GM18519 (cell line): Measurements from ENCODE around the gene RPS2.
"Not testable (repeated sequence)": the region's sequence is repeated elsewhere in the genome, so short reads cannot be mapped to it uniquely, and the experiment has no call there.

Source experiments
- ATAC-seq: cut with Tn5 transposase; IDR thresholded peaks from one replicate; pipeline ENCODE4 v1.9.1; 2021; ENCODE audit warnings: mild to moderate bottlenecking, moderate library complexity; ENCODE audit not compliant: unreplicated experiment, low FRiP score

The RPS2 gene

DNA sequence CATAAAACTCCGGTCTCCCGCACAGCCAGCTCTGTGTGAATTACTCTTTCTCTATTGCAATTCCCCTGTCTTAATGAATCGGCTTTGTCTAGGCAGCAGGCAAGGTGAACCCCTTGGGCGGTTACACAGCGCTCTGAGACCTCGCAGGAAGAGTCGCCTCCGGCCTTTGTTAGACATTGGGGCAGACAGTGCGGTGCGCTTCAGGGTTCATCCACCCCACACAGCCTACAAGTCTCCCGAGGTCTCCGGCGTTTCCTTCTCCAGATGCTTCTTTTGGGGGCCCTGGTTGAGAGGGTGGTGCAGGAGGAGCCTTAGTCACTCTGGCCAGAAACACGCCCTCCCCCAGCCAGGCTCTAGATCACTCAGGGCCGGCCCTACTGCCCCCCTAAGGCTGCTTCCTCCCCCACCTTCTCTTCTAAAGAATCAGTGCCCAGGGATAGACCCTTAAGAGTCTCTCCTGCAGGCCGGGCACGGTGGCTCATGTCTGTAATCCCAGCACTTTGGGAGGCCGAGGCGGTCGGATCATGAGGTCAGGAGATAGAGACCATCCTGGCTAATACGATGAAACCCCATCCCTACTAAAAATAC, 19.9 kb downstream of the RPS2 start:
- no peak for ATAC-seq

DNA sequence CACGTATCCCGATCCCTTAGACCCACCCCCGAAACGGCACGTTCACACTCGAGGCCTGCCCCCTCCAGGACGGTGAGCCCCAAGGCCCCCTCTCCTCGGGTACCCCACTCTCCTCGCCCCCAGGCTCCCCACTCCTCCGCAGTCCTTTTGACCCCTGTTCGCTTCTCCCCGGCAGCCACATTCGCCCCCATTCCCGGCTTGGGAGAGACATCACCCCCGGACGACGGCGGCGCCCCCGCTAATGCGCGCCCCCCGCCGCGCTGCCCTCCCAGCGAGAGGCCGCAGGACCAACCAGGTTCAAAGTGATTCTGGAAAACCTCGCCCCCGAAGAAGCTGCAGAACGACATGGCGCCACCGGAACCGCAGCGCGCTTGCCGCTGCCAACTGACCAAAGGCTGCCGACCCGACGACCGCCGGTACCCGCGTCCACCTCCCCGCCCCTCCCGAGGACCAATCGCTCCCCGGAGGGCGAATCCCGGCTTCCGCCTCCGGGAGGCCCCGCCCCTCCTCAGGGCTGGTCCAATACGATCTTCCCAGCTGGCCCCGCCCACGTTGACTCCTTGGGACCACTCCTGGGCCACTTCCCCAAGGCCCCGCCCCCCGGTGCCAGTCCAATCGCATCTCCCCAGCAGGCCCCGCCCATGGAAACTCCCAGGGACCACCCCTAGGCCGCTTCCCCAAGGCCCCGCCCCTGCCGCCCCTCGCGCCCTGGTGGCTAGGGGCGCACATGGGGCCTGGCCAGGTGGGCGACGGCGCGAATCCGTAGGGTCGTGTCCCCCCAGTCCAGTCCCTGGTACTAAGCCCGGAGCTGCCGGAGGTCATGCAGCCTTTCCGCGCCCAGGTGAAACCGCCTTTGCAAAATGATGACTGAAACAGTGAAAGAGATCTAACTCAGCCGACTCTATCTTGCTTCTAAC, 21.6 kb downstream of the RPS2 start, which contains the start of gene MSRB1:
Gene MSRB1, minus strand, starts transcription at position 390 of the 917 bp plus-strand sequence. Its CDS starts 43 bp downstream, at position 347.
- peak; percentile 85 for ATAC-seq

DNA sequence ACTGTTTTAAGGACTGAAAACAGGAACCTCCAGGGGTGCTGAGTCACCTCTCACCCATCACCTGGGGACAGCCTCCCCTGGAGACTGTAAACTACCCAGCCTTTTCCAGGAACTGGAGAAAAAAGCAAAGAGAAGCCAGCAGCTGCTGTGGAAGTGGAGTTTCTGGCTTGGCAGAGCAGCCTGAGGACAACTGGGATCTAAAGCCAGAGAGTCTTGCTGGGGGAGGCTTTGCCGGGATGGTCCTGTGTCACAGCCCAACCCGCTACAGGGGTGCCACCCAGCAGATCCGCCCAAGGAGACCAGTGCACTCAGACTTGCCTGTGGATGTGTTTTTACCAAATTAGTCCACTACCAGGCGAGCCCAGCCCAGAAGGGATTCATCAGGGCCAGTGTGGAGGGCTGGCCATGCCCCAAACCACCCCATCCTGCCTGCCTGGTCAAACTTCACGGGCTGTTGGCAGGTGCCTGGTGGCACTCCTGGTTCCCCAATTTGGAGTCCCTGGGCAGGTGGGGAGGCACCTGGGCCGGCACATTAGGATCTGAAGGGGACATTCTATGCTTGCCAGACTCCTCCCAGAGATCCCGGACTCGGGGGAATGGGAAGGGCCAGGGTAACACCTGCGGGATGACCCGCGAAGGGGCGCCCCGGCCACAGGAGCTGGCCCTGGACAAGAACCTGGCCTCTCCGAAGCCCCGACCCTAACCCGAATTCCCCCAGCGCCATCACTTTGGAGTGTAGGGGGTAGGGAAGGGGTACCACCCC, 22.4 kb downstream of the RPS2 start:
- ATAC-seq: no peak

DNA sequence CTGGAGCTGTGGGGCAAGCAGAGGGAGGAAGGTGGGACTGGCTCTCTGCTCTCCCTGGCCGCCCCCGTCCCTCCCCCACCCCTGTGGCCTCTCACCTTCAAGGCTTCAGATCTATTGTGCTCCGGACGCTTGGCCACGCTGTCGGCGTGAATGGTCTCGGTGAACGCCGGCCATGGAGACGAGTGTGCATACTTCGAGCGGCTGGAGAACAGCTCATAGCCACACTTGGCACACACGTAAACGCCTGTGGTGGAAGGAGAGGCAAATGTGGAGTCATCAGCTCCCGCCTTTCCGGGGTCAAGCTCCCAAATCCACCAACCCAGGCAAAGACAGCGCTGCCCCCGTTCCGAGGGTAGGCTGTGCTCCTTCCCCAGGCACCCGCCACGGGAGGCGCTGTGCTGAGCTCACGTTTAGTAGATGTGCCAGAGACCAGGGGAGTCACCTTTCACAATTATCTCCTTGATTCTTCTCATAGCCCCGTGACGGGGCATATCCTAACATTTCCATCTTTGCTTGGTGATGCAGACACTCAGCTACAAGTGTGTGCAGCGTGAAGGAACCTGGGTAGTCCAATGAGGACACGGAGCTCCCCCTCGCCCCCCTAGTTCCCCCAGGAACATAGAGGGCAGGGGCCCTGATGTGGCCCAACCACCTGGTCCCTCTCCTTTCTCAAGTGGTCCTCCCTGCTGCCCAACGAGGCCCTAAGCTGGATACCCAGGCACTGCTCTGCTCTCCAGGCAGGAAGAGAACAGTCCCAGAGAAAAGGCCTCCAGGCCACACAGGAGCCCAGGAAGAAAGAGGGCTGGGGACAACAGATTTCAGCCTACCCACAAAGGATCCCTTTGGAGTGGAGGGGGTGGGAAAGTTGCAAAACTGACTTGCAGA, 23.2 kb downstream of the RPS2 start:
- ATAC-seq: no peak

GRCh38 chr16:1940273-1941161, 24.1 kb downstream of the RPS2 start:
- ATAC-seq: no peak

GRCh38 chr16:1939833-1940232, 24.8 kb downstream of the RPS2 start:
- ATAC-seq: not testable (repeated sequence)

- ATAC-seq: no peak
Observed at GRCh38 chr16:1938910-1939309, 25.7 kb downstream of the RPS2 start.

GRCh38 chr16:1938316-1938715, 26.3 kb downstream of the RPS2 start:
- ATAC-seq: no peak

GRCh38 chr16:1936945-1937479, 27.6 kb downstream of the RPS2 start:
- no peak for ATAC-seq

DNA sequence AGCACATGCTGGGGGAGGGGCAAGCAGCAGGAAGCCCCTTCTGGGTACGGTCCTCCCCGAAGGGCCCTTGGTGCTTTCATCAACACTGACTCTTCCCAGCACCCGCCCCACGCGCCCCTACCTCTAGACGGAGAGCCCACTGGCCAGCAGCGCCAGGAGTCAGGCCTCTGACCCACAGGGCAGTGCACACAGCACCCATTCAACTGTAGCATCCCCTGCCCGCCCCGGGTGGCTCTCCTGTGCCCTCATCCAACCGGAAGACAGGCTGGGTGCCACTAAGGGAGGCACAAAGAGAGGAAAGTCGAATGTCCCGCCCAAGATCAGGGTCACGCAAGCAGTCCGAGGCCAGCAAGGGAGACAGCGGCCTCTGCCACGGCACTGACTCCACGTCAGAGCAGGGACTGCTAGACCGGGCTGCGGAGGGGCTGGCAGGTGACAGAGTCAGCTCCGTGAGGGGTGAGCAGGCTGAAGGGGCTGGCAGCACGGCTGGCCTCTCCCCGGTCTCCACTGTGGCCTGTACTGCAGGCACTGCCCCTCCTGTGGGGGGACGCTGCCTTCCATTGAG, 31.4 kb downstream of the RPS2 start:
- ATAC-seq: no peak

GRCh38 chr16:1932050-1933028, 32.3 kb downstream of the RPS2 start:
- ATAC-seq: no peak

DNA sequence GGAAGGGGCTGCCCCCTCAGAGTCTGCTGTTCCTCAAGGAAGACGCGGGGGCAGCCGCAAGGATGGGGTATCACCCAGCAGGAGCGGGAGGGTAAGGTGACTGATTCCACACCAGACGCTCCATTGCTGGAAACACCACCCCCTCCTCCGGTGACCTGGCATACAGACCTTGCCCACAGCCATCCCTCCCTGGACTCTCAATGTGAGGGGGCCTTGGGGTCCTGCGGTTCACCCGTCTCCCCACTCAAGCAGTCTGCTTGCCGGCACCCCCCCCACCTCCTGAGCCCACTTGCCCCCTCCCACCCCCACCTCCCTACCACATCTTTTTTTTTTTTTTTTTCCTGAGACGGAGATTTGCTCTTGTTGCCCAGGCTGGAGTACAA, 34.3 kb downstream of the RPS2 start:
- ATAC-seq: no peak

GRCh38 chr16:1929578-1930337, 34.9 kb downstream of the RPS2 start:
- ATAC-seq: peak; percentile 60

- no peak for ATAC-seq
Observed at GRCh38 chr16:1929105-1929504, 35.5 kb downstream of the RPS2 start.

GRCh38 chr16:1926271-1926670, 38.4 kb downstream of the RPS2 start:
- no peak for ATAC-seq

GRCh38 chr16:1924095-1924494, 40.5 kb downstream of the RPS2 start:
- no peak for ATAC-seq
